HG03565 (cell line): Measurements from ENCODE around the gene GON4L.
"Not testable (repeated sequence)": the region's sequence is repeated elsewhere in the genome, so short reads cannot be mapped to it uniquely, and the experiment has no call there.

Experiments
- ATAC-seq: cut with Tn5 transposase; IDR thresholded peaks from one replicate; pipeline ENCODE4 v1.9.1; 2021; ENCODE audit warnings: mild to moderate bottlenecking, moderate library complexity; ENCODE audit not compliant: unreplicated experiment

GON4L gene

DNA sequence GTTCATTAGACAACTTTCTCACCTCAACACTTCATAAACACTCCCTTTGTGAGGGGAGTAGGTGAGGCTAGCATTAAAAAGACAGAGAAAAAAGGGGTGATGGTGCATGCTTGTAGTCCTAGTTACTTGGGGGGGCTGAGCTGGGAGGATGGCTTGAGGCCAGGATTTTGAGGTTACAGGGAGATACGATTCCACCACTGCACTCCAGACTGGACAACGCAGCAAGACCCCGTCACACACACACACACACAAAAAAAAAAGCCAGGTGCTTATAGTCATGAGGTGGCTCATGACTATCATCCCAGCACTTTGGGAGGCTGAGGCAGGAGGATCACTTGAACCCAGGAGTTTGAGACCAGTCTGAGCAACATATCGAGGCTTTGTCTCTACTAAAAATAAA lies 29.6 kb downstream of the GON4L start:
- no peak for ATAC-seq

DNA sequence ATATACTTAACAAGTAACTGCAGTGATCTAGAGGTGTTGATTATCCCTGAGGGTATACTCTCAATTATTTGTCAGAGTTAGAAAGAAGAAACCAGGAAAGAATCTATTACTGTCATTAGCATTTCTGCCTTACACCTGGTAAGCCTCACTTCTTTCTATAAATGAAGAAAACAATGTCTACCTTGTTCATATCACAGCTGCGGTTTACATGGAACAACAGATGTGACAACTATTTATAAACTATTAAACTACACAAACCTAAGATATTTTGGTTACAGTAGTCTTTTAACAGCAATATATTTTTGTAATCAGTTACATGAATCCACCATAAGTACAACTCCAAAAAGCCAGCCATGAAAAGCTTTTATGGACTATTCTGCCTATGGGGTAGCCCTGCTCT lies 40.7 kb downstream of the GON4L start:
- ATAC-seq = no peak

- no peak for ATAC-seq
These were observed 43.3 kb downstream of the GON4L start for GRCh38 chr1:155813672-155814071.

GRCh38 chr1:155812878-155813277 lies 44.1 kb downstream of the GON4L start:
- no peak for ATAC-seq

- ATAC-seq = no peak
These were observed 47.9 kb downstream of the GON4L start for GRCh38 chr1:155809088-155809487.

GRCh38 chr1:155801149-155801548 lies 55.9 kb downstream of the GON4L start:
- no peak for ATAC-seq

- ATAC-seq = not testable (repeated sequence)
These were observed 61.4 kb downstream of the GON4L start for GRCh38 chr1:155795618-155796017.

DNA sequence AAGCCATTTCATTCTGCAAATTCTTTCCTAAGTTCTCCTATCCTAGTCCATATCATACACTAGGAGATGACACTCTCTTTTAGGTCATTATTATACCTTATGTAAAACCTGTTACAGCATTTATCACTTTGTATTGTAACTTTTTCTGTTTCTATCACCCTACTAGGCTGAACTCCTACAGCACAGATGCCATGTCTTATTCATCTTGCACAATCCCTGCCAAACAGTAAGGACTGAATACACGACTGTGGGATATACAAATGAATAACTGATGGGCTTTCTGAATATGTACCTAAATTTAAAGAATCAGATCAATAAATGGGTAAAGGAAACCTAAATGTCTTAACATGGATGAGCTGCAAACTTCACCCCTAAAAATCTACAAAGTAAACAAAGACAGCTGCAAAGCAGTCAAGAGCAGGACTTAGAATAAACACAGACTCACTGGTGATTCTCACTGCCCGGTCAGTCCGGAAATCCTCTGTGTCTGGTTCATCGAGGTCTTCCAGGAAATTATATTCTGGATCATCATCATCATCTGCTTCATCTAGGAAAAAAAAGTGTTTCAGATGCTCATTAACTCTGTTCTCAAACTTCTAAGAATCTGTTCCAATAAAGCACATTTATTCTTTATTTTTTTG lies 62.3 kb downstream of the GON4L start:
- ATAC-seq = no peak

- no peak for ATAC-seq
These were observed 63.8 kb downstream of the GON4L start for GRCh38 chr1:155793213-155793612.

DNA sequence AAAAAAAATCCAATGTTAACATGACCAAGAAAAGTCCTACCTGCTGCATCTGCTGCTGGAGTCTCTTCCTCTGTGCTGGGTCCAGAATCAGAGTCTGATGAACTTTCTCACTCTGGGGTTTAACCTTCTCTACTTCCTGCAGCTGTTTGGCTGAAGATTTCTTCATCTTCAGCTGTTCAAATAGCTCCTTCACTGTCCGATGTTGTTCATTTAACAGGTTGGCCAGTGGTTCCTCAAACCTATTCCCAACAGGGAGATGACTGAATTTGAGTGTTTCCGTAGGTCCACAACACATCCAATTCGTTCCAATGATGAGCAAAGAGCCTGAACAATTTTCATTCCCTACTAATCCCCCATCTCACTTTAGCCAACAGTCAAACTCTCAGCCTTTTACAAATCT lies 79.4 kb downstream of the GON4L start:
- no peak for ATAC-seq

DNA sequence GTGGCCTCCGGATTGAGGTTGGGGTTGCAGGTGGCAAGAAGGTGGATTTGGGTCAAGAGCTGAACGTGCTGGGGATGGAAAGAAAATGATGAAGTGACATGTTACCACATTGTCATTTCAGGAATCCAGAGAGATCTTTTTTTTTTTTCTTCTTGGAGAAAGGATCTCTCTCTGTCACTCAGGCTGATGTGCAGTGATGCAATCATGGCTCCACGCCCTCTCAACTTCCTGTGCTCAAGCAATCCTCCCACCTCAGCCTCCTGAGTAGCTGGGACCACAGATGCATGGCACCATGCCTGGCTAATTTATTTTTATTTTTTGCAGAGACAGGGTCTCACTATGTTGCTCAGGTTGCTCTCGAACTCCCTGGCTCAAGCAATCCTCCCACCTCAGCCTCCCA lies 80.6 kb downstream of the GON4L start:
- ATAC-seq = no peak

GRCh38 chr1:155773221-155773620 lies 83.8 kb downstream of the GON4L start:
- no peak for ATAC-seq

DNA sequence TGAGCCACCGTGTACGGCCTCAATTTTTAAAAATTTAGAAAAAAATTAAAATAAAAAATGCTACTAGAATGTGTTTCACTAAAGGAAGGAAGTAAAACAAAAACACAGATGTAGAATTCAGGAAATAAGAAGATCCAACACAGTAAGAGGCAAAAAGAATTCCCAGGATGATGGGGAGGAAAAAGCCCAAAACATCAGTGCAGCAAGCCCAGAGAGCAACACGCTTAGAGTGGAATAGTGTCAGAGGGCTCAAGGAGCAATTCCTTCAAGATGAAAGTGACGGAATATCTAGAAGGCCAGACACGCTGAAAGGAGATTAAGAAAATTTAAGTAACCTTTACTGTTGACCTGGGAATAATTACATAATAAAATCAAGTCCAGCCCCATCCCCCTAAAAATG lies 87.8 kb downstream of the GON4L start:
- no peak for ATAC-seq

DNA sequence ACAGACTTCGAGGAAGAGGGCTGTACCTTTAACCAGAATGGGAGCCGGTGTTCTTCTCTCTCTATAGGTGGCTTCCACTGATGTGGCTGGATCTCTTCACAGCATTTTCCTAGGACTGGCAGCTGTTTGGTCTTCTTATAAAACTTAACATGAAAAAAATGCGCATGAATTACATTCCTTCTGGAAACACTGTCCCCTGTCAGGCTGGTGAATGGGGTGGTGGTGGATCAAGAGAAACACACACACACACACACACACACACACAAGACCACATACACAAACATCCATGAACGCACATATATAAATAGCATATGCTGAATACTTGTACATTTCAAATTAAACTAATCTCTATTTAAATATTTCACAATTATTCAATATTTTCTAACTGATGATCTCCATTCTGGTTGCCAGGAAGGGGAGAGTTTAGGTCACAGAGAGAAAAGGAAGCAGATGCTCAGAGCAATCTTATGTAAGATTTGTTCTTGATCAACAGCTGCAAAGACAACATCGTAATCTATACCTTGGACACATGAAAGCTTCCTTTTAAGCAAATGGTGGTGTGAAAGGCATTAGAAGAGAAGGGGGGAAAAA lies 89.5 kb downstream of the GON4L start:
- ATAC-seq = not testable (repeated sequence)

GRCh38 chr1:155763989-155764388 lies 93.0 kb downstream of the GON4L start:
- not testable (repeated sequence) for ATAC-seq

DNA sequence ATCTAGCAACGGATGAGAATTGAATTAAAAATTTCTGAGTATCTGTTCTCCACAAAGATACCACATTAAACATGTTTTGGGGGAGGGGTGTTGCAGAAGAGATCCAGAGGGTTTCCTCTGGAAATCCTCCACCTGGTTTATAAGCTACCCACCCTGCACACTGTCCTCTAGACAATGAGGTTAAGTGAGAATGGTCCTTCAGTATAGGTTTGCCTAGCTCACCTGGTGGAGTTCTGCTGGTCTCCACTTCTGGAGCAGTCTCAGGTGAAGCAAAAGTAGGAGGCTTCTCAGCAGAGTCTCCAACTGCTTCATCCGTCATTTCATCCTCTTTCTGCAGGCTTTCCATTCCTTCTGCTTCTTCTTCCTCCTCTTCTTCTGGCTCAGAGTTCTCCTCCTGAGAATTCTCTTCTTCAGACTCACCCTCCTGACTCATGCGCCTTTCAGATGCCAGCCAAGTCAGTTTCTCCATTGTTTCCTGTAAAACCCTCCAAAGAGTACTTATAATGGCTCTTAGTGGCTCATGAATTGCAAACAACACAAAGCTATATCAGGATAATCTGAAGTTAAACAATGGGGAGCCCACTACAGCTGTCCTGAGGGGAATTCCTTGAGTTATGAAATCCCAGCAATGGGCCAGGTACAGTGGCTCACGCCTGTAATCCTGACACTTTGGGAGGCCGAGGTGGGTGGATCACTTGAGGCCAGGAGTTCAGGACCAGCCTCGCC lies 93.8 kb downstream of the GON4L start:
- ATAC-seq = not testable (repeated sequence)

DNA sequence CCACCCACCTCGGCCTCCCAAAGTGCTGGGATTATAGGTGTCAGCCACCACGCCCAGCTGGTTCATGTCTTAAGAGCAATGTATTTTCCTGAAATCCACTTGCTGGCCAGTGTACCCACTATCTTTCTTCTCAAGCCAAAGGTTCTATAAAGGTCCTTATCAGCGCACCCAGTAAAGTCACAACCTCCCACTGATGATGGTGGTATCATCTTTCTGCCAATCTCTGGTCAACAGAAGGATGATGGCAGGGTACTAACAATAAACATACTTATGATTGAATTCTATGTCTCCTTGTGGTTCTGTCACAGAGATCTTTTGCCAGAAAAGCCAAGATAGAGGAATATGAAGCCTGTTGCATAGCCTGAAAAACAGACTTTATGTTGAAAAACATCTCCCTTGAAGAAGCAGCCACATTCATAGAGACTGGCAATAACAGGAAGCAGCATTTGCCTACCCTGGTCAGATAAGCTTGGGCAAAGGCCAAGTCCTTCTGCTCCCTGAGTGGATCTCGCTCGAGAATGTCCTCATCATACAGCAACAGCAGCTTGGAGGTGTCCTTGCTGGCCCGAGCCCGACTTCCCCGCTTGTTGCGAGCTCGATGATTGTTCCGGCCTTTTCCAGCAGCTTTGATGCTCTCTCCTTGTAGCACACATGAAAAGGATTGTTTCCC lies 95.1 kb downstream of the GON4L start:
- no peak for ATAC-seq

- ATAC-seq = no peak
These were observed 96.1 kb downstream of the GON4L start for GRCh38 chr1:155760751-155761475.

DNA sequence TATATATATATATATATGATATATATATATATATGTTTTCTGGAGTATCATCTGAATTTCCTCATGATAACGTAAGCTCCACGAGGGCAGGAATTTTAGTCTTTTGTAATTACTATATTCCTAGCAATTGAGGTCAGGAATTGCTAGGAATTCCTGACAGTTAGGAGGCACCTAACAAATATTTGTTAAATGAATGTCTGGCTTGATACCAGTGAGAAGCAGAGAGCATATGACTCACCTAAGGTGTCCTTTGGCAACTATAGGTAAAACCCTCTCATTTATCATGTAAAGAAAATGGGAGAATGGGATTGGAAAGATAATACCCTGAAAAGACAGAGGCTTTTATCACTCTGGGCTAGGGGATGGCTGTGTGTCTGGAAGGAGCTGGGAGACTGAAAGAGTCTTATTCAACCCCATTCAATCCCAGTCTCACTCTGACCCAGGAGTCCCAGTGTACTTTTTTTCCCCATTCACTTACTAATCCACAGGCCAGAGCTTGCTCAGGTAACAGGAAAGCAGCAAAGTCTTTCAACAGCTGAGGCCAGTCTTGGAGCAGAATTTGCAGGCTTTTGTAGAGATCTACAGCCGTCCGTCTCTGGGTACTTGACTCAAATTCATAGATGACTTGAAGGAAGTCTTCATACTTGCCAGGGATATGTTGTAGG lies 96.9 kb downstream of the GON4L start:
- no peak for ATAC-seq

- not testable (repeated sequence) for ATAC-seq
These were observed 98.0 kb downstream of the GON4L start for GRCh38 chr1:155759017-155759416.
